Astrocyte (in vitro differentiated cells and primary cell): Measurements from ENCODE around the gene RBFOX2. TPM values are rescaled to one million over a fixed set of nuclear protein-coding genes. Genes with fewer than 3 reads are reported as not detected.

Experiments used
- DNase-seq: peaks from one replicate; pipeline ENCODE4 v3.0.0-alpha.2; 2010; ENCODE audit warnings: low read depth
- FAIRE-seq: peaks from 2 replicates; lab custom pipeline; 2011; peaks lifted over from hg19 to GRCh38; lab: Jason Lieb, UNC
- H2AFZ ChIP-seq: 2 replicates; pipeline ENCODE4 v1.6.0; 2012; ENCODE audit warnings: low read depth, low read length, inconsistent platforms
- H3K27ac ChIP-seq: 2 replicates; pipeline ENCODE4 v1.5.1; 2011; ENCODE audit warnings: low read depth, low read length, inconsistent platforms
- H3K27me3 ChIP-seq: 2 replicates; pipeline ENCODE4 v1.6.0; 2011; ENCODE audit warnings: low read length, inconsistent platforms; ENCODE audit not compliant: insufficient read depth
- H3K36me3 ChIP-seq: 2 replicates; pipeline ENCODE4 v1.5.1; 2011; ENCODE audit warnings: low read length, inconsistent platforms; ENCODE audit not compliant: insufficient read depth
- H3K4me1 ChIP-seq: 2 replicates; pipeline ENCODE4 v1.5.1; 2011; ENCODE audit warnings: low read length, inconsistent platforms; ENCODE audit not compliant: insufficient read depth
- H3K4me2 ChIP-seq: 2 replicates; pipeline ENCODE4 v1.6.0; 2012; ENCODE audit warnings: low read length, inconsistent platforms
- H3K4me3 ChIP-seq: 2 replicates; pipeline ENCODE4 v1.5.1; 2011; ENCODE audit warnings: low read depth, mild to moderate bottlenecking, low read length, inconsistent platforms; ENCODE audit not compliant: insufficient read depth
- H3K79me2 ChIP-seq: 2 replicates; pipeline ENCODE4 v1.6.0; 2012; ENCODE audit warnings: mild to moderate bottlenecking, low read length, inconsistent platforms; ENCODE audit not compliant: insufficient read depth
- H3K9ac ChIP-seq: 2 replicates; pipeline ENCODE4 v1.6.0; 2012; ENCODE audit warnings: mild to moderate bottlenecking, low read length, inconsistent platforms
- H3K9me3 ChIP-seq: 2 replicates; pipeline ENCODE4 v1.5.1; 2012; ENCODE audit warnings: low read depth, mild to moderate bottlenecking, low read length, inconsistent platforms; ENCODE audit not compliant: insufficient read depth
- H4K20me1 ChIP-seq: 2 replicates; pipeline ENCODE4 v1.6.0; 2012; ENCODE audit warnings: low read length, inconsistent platforms; ENCODE audit not compliant: insufficient read depth
- H3K27ac Mint-ChIP-seq: one replicate; pipeline ENCODE4 v1.8.0; 2021; ENCODE audit warnings: mild to moderate bottlenecking, mixed read lengths; ENCODE audit not compliant: unreplicated experiment
- H3K27me3 Mint-ChIP-seq: one replicate; pipeline ENCODE4 v1.8.0; 2021; ENCODE audit warnings: low read depth, mixed read lengths; ENCODE audit not compliant: unreplicated experiment
- H3K36me3 Mint-ChIP-seq: one replicate; pipeline ENCODE4 v1.8.0; 2021; ENCODE audit warnings: low read depth, mixed read lengths; ENCODE audit not compliant: unreplicated experiment
- H3K4me1 Mint-ChIP-seq: one replicate; pipeline ENCODE4 v1.8.0; 2021; ENCODE audit warnings: low read depth, mixed read lengths; ENCODE audit not compliant: unreplicated experiment
- H3K4me3 Mint-ChIP-seq: one replicate; pipeline ENCODE4 v1.8.0; 2021; ENCODE audit warnings: mild to moderate bottlenecking, moderate library complexity, mixed read lengths; ENCODE audit not compliant: unreplicated experiment
- H3K9me3 Mint-ChIP-seq: one replicate; pipeline ENCODE4 v1.8.0; 2021; ENCODE audit warnings: mild to moderate bottlenecking, mixed read lengths; ENCODE audit not compliant: unreplicated experiment
- EZH2 ChIP-seq: IDR thresholded peaks from 2 replicates; pipeline ENCODE4 v1.6.1; 2012; ENCODE audit warnings: mild to moderate bottlenecking, low read length, inconsistent platforms; ENCODE audit not compliant: insufficient read depth
- total RNA-seq: library from RNA; stranded (reverse); gene quantifications from 2 replicates; pipeline ENCODE4 v1.2.1, GENCODE V29; 2021
- TF ChIP-seq, protein P1 (sequence below): IDR thresholded peaks from 2 replicates; pipeline ENCODE4 v1.5.1; 2011; ENCODE audit warnings: low read depth, mild to moderate bottlenecking, inconsistent platforms, low read length, moderate library complexity; ENCODE audit not compliant: insufficient read depth

RBFOX2 gene
- total RNA-seq, 1 donor from 2014 or later, result 169 TPM

DNA sequence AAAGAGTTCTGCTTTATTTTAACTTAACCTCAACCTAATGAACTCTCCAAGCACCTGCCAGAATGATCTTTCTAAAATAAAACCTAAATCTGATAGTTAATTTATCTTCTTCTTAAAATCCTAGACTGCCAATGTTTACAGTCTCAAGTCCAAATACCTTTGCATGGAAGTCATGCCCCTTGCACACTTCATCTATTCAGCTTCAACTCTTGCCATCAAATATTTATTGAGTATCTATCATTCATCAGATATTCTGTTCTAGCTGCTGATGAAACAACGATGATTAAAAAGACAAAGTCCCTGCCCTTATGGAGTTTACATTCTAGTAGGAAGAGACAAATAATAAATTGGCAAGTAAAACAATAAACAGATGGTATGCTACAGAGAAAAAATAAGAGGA is 209.2 kb downstream of the RBFOX2 start:
- Mint-ChIP-seq H3K4me3 (no peak overlapping the region), H3K27ac (no peak overlapping the region)

DNA sequence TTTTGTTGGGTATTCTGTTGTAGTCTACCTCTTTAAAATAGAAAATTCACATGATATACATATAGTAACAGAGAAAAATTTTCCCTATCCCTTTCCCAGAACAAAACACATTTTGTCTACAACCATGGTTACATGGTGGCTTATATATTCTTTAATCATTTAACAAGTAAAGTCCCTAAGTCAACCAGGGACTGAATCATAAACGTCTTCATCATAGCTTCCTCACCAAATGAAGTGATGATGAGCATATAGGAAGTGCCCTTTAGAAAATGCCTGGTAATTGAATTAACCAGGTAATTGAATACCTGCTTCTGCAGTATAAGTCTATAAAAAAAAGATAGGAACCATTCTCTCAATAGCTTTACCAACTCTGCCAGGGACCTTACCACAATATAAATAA is 209.7 kb downstream of the RBFOX2 start:
- H3K36me3 ChIP-seq, result peaks cover 4% of the 10 kb centered on the region
- H3K79me2 ChIP-seq, result peaks cover 100% of the 10 kb centered on the region
- Mint-ChIP-seq H3K27me3 (no peaks in the 10 kb centered on the region), H3K4me1 (peaks cover 15% of the 10 kb centered on the region), H3K9me3 (no peaks in the 10 kb centered on the region), H3K4me3 (no peak overlapping the region), H3K36me3 (peaks cover 19% of the 10 kb centered on the region), H3K27ac (no peak overlapping the region)
- TF ChIP-seq, protein P1, sequence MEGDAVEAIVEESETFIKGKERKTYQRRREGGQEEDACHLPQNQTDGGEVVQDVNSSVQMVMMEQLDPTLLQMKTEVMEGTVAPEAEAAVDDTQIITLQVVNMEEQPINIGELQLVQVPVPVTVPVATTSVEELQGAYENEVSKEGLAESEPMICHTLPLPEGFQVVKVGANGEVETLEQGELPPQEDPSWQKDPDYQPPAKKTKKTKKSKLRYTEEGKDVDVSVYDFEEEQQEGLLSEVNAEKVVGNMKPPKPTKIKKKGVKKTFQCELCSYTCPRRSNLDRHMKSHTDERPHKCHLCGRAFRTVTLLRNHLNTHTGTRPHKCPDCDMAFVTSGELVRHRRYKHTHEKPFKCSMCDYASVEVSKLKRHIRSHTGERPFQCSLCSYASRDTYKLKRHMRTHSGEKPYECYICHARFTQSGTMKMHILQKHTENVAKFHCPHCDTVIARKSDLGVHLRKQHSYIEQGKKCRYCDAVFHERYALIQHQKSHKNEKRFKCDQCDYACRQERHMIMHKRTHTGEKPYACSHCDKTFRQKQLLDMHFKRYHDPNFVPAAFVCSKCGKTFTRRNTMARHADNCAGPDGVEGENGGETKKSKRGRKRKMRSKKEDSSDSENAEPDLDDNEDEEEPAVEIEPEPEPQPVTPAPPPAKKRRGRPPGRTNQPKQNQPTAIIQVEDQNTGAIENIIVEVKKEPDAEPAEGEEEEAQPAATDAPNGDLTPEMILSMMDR, result no peak
- no peak for TF ChIP-seq EZH2
- no peaks in the 10 kb centered on the region for H3K4me1 ChIP-seq
- peaks cover 96% of the 10 kb centered on the region for H4K20me1 ChIP-seq
- no peak for FAIRE-seq
- H3K27ac ChIP-seq, result no peak overlapping the region
- no peak overlapping the region for H3K4me2 ChIP-seq
- H3K4me3 ChIP-seq, result no peak overlapping the region
- no peak for DNase-seq
- H3K9me3 ChIP-seq, result no peaks in the 10 kb centered on the region
- no peaks in the 10 kb centered on the region for H3K27me3 ChIP-seq
- H3K9ac ChIP-seq, result no peak overlapping the region
- H2AFZ ChIP-seq, result no peak overlapping the region

More for the DNA sequence above, 209.2 kb downstream of the RBFOX2 start:
- Mint-ChIP-seq H3K4me1 (peaks cover 15% of the 10 kb centered on the region), H3K27me3 (no peaks in the 10 kb centered on the region), H3K36me3 (peaks cover 21% of the 10 kb centered on the region), H3K9me3 (no peaks in the 10 kb centered on the region)
- H3K36me3 ChIP-seq, result peaks cover 4% of the 10 kb centered on the region
- H3K9me3 ChIP-seq, result no peaks in the 10 kb centered on the region
- no peak overlapping the region for H3K4me3 ChIP-seq
- H3K27ac ChIP-seq, result no peak overlapping the region
- H4K20me1 ChIP-seq, result peaks cover 96% of the 10 kb centered on the region
- TF ChIP-seq, protein P1, result no peak
- no peak for TF ChIP-seq EZH2
- no peak overlapping the region for H3K4me2 ChIP-seq
- DNase-seq, result no peak
- no peak overlapping the region for H2AFZ ChIP-seq
- no peak for FAIRE-seq
- no peak overlapping the region for H3K9ac ChIP-seq
- peaks cover 100% of the 10 kb centered on the region for H3K79me2 ChIP-seq
- no peaks in the 10 kb centered on the region for H3K27me3 ChIP-seq
- no peaks in the 10 kb centered on the region for H3K4me1 ChIP-seq

DNA sequence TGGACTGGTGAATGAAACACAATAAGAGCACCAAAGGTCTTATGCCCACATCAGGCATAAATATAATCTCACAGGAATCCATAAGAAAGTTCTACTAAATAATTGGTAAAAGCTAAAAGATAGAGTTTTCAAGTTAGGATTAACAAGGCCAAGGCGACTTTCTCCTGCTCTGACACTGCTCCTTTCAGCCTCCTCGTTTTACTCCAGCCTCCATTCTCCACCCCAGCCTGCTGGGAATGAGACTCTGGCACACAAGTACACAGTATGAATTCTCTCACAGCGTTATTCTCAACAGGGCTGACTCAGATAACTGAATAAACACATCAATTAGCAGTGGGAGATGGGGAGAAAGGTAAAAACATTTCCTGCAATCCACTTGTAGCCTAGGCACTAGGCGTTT is 216.0 kb downstream of the RBFOX2 start:
- Histone ChIP-seq H3K4me3 (no peak overlapping the region), H3K27me3 (no peaks in the 10 kb centered on the region), H3K27ac (no peak overlapping the region), H4K20me1 (peaks cover 88% of the 10 kb centered on the region), H3K4me1 (no peaks in the 10 kb centered on the region), H3K9me3 (no peaks in the 10 kb centered on the region), H3K9ac (no peak overlapping the region), H2AFZ (no peak overlapping the region), H3K4me2 (no peak overlapping the region), H3K79me2 (peaks cover 100% of the 10 kb centered on the region), H3K36me3 (peaks cover 24% of the 10 kb centered on the region)
- no peaks in the 10 kb centered on the region for H3K27me3 Mint-ChIP-seq
- no peak overlapping the region for H3K27ac Mint-ChIP-seq
- no peak for DNase-seq
- no peak for FAIRE-seq
- peaks cover 10% of the 10 kb centered on the region for H3K9me3 Mint-ChIP-seq
- TF ChIP-seq EZH2, result no peak
- TF ChIP-seq, protein P1, result no peak
- no peak overlapping the region for H3K4me3 Mint-ChIP-seq
- peaks cover 32% of the 10 kb centered on the region for H3K36me3 Mint-ChIP-seq
- no peaks in the 10 kb centered on the region for H3K4me1 Mint-ChIP-seq
